Measurements from ENCODE around the gene ECD. TPM values are rescaled to one million over a fixed set of nuclear protein-coding genes. Genes with fewer than 3 reads are reported as not detected.

The ECD gene
- total RNA-seq, 3 donors from 2014 or later (not counting 1 experiment from before 2014, with no cell fraction given): 48.4 to 53.6 (median 52.1) TPM

DNA sequence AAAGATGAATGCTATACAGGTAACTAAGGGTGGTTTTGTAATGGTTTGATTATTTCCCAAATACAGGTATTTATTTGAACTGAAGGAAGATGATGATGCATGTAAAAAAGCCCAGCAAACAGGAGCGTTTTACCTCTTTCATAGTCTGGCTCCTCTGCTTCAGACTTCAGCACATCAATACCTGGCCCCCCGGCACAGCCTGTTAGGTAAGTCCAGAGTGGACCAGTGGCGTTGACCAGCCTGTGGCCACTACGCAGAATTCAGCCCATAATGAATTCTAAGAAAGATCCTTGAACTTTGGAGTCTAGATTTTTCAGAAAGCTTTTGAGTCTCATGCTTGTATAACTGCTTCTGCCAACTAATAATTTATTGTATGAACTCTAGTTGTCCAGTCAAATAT lies 47.9 kb downstream of the ECD start:
- Histone ChIP-seq H3K27me3 (ENCODE audit: control insufficient read depth, insufficient read depth, low read length) (no peaks in the 10 kb centered on the region), H3K4me1 (ENCODE audit: control insufficient read depth, insufficient read depth, low read length) (no peaks in the 10 kb centered on the region), H3K36me3 (ENCODE audit: control insufficient read depth, insufficient read depth, low read length) (peaks cover 8% of the 10 kb centered on the region), H3K4me3 (ENCODE audit: low read length) (no peak overlapping the region), H3K27ac (ENCODE audit: low read length) (no peak overlapping the region), H3K9me3 (ENCODE audit: control insufficient read depth, insufficient read depth, low read length) (no peaks in the 10 kb centered on the region)
- intact Hi-C loops (cut with micrococcal nuclease): no loop called here
- H3K4me1 Mint-ChIP-seq: no peaks in the 10 kb centered on the region
- H3K27ac Mint-ChIP-seq: no peak overlapping the region
- H3K27me3 Mint-ChIP-seq (ENCODE audit: low read depth in 2 of 2): no peaks in the 10 kb centered on the region
- TF ChIP-seq, protein P1, sequence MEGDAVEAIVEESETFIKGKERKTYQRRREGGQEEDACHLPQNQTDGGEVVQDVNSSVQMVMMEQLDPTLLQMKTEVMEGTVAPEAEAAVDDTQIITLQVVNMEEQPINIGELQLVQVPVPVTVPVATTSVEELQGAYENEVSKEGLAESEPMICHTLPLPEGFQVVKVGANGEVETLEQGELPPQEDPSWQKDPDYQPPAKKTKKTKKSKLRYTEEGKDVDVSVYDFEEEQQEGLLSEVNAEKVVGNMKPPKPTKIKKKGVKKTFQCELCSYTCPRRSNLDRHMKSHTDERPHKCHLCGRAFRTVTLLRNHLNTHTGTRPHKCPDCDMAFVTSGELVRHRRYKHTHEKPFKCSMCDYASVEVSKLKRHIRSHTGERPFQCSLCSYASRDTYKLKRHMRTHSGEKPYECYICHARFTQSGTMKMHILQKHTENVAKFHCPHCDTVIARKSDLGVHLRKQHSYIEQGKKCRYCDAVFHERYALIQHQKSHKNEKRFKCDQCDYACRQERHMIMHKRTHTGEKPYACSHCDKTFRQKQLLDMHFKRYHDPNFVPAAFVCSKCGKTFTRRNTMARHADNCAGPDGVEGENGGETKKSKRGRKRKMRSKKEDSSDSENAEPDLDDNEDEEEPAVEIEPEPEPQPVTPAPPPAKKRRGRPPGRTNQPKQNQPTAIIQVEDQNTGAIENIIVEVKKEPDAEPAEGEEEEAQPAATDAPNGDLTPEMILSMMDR (IDR thresholded peaks at IDR 0.05): no peak
- 95% methylated on average over 4 of the region's 4 CpGs for WGBS (ENCODE audit: insufficient coverage)
- H3K36me3 Mint-ChIP-seq: no peaks in the 10 kb centered on the region
- no peak overlapping the region for H3K4me3 Mint-ChIP-seq
- no peaks in the 10 kb centered on the region for H3K9me3 Mint-ChIP-seq
- no peak for ATAC-seq
- DNase-seq: no peak

DNA sequence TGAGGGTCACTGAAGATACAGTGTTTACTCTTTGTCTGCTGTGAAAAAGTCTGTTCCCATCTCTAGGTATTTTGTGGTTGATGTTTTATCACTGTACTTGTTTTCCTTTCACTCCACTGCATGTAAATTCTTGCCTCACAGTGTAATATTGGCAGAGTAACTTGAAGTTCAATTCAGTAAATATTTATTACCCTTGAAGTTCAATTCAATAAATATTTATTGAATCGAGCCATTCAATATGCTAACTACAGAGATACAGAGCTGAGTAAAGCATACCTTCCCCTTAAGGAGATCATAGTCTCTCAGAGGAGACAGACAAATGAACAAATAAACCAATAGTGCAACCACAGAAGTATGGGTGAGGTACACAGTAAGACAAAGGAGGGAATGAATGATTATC lies 48.4 kb downstream of the ECD start:
- no peaks in the 10 kb centered on the region for H3K9me3 Mint-ChIP-seq
- H3K9me3 ChIP-seq (ENCODE audit: control insufficient read depth, insufficient read depth, low read length): no peaks in the 10 kb centered on the region
- H3K4me3 Mint-ChIP-seq: no peak overlapping the region
- DNase-seq (no peak), ATAC-seq (no peak)
- no peaks in the 10 kb centered on the region for H3K27me3 ChIP-seq (ENCODE audit: control insufficient read depth, insufficient read depth, low read length)
- no peaks in the 10 kb centered on the region for H3K36me3 Mint-ChIP-seq
- no peaks in the 10 kb centered on the region for H3K4me1 ChIP-seq (ENCODE audit: control insufficient read depth, insufficient read depth, low read length)
- no peaks in the 10 kb centered on the region for H3K4me1 Mint-ChIP-seq
- intact Hi-C loops (cut with micrococcal nuclease): no loop called here
- H3K27ac Mint-ChIP-seq: no peak overlapping the region
- 100% methylated on average over 1 of the region's 1 CpG for WGBS (ENCODE audit: insufficient coverage)
- no peak overlapping the region for H3K4me3 ChIP-seq (ENCODE audit: low read length)
- H3K27ac ChIP-seq (ENCODE audit: low read length): no peak overlapping the region
- no peaks in the 10 kb centered on the region for H3K27me3 Mint-ChIP-seq (ENCODE audit: low read depth in 2 of 2)
- TF ChIP-seq, protein P1 (IDR thresholded peaks at IDR 0.05): no peak
- H3K36me3 ChIP-seq (ENCODE audit: control insufficient read depth, insufficient read depth, low read length): peaks cover 6% of the 10 kb centered on the region

DNA sequence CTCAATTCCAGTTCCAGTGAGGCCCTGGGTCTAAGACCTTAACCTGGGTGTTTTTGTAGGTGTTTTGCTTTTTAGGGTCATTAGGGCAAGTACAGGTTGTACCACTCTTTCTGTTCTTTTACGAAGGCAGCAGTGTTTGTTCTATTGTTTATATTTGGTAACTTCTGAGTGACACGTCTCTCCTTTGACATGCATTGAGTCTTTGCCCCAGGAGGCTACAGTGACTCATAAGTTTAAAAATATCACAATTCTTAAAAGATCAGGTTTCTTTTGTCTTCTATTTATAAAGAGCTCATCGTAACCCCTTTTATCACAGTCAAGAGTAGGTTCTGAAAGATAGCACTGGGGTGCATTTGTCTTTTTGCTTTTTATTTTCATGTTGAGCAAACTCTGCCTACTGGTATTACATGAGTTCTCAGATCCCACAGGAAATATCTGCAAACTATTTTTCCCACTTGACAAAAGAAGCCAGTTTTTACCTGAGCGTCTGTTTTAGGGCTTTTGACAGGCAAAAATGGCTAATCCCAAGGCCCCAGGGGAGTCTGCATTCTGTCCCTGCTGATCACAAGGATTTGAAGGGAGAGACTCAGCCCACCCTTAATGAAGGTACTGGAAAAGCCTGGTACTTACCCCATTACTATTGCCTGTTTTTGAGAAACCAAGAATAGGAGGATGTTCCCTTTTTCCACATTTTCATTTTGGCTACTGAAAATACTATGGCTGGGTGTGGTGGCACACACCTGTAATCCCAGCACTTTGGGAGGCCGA lies 49.6 kb downstream of the ECD start:
- no peak overlapping the region for H3K4me3 Mint-ChIP-seq
- no peaks in the 10 kb centered on the region for H3K36me3 Mint-ChIP-seq
- H3K27me3 Mint-ChIP-seq (ENCODE audit: low read depth in 2 of 2): no peaks in the 10 kb centered on the region
- Histone ChIP-seq H3K9me3 (ENCODE audit: control insufficient read depth, insufficient read depth, low read length) (no peaks in the 10 kb centered on the region), H3K27me3 (ENCODE audit: control insufficient read depth, insufficient read depth, low read length) (no peaks in the 10 kb centered on the region), H3K4me1 (ENCODE audit: control insufficient read depth, insufficient read depth, low read length) (no peaks in the 10 kb centered on the region), H3K4me3 (ENCODE audit: low read length) (no peak overlapping the region), H3K27ac (ENCODE audit: low read length) (no peak overlapping the region), H3K36me3 (ENCODE audit: control insufficient read depth, insufficient read depth, low read length) (peaks cover 6% of the 10 kb centered on the region)
- WGBS (ENCODE audit: insufficient coverage): 93% methylated on average over 4 of the region's 5 CpGs
- TF ChIP-seq, protein P1 (IDR thresholded peaks at IDR 0.05): no peak
- H3K9me3 Mint-ChIP-seq: no peaks in the 10 kb centered on the region
- H3K27ac Mint-ChIP-seq: no peak overlapping the region
- DNase-seq (no peak), ATAC-seq (no peak)
- intact Hi-C loops (cut with micrococcal nuclease): no loop called here
- H3K4me1 Mint-ChIP-seq: no peaks in the 10 kb centered on the region

DNA sequence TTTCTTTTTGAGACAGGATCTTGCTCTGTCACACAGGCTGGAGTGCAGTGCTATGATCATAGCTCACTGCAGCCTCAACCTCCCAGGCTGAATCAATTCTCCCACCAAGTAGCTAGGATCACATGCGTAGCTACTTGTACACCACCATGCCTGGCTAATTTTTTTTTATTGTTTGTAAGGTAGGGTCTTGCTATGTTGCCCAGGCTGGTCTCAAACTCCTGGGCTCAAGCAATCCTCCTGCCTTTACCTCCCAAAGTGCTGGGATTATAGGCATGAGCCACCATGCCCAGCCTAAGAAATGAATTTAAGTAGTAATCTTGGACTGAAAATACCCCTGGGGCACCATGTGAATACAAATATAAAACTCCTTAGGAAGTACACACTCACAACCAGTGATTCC lies 51.8 kb downstream of the ECD start:
- H3K27ac ChIP-seq (ENCODE audit: low read length): no peak overlapping the region
- intact Hi-C loops (cut with micrococcal nuclease): no loop called here
- no CpG with 5 or more reads among the region's 1 CpG for WGBS (ENCODE audit: insufficient coverage)
- H3K9me3 ChIP-seq (ENCODE audit: control insufficient read depth, insufficient read depth, low read length): no peaks in the 10 kb centered on the region
- Mint-ChIP-seq H3K27me3 (ENCODE audit: low read depth in 2 of 2) (no peaks in the 10 kb centered on the region), H3K27ac (no peak overlapping the region), H3K4me1 (no peaks in the 10 kb centered on the region), H3K4me3 (no peak overlapping the region), H3K9me3 (no peaks in the 10 kb centered on the region), H3K36me3 (no peaks in the 10 kb centered on the region)
- peaks cover 6% of the 10 kb centered on the region for H3K36me3 ChIP-seq (ENCODE audit: control insufficient read depth, insufficient read depth, low read length)
- no peak for DNase-seq
- H3K4me1 ChIP-seq (ENCODE audit: control insufficient read depth, insufficient read depth, low read length): peaks cover 1% of the 10 kb centered on the region
- H3K4me3 ChIP-seq (ENCODE audit: low read length): no peak overlapping the region
- no peak for ATAC-seq
- TF ChIP-seq, protein P1 (IDR thresholded peaks at IDR 0.05): no peak
- H3K27me3 ChIP-seq (ENCODE audit: control insufficient read depth, insufficient read depth, low read length): no peaks in the 10 kb centered on the region

Measured in natural killer cell (primary cell).